Activated CD4-positive, alpha-beta T cell treated with anti-CD3 and anti-CD28 coated beads for 1 hour (primary cell): ENCODE measurements around the gene L3MBTL4.
"Not testable (repeated sequence)": the region's sequence is repeated elsewhere in the genome, so short reads cannot be mapped to it uniquely, and the experiment has no call there.

Source experiments
- DNase-seq: peaks from one replicate; pipeline ENCODE4 v3.0.0-alpha.2; 2020

Gene L3MBTL4

DNA sequence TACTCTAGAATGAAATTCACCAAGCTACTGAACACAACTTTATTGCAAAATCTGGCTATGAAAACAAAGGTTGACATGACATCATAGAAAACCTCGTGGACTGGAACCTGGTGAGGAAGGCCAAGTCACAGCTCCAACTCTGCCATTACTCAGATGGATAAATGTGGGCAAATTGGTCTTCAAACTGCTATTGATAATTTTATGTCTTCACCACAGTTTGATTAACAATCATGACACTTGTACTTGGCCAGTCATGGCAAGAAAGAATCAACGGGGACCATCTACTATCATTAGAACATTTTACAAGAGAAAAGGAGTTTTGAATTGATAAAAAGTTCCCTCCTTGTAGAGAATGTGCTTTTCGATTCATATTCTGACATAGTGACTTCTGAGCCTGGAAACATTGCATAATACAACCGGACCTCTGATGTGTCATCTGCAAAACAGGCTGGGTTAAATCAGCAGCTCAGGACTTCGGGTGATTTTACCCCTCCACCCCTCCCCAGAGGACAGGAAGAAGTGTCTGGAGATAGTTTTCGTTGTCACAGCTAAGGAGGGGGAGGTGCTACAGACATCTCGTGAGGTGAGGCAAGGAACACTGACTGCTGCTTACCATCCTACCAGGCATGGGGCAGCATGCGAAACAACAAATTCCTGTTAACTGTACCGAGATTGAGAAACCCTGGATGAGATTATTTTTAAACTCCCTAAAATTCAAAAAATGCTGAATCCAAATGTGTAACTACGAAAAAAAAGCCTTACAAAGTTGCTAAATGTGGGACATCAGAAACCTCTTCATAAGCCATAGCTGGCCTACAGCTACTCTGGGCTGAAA lies 8.4 kb downstream of the L3MBTL4 start:
- no peak for DNase-seq

DNA sequence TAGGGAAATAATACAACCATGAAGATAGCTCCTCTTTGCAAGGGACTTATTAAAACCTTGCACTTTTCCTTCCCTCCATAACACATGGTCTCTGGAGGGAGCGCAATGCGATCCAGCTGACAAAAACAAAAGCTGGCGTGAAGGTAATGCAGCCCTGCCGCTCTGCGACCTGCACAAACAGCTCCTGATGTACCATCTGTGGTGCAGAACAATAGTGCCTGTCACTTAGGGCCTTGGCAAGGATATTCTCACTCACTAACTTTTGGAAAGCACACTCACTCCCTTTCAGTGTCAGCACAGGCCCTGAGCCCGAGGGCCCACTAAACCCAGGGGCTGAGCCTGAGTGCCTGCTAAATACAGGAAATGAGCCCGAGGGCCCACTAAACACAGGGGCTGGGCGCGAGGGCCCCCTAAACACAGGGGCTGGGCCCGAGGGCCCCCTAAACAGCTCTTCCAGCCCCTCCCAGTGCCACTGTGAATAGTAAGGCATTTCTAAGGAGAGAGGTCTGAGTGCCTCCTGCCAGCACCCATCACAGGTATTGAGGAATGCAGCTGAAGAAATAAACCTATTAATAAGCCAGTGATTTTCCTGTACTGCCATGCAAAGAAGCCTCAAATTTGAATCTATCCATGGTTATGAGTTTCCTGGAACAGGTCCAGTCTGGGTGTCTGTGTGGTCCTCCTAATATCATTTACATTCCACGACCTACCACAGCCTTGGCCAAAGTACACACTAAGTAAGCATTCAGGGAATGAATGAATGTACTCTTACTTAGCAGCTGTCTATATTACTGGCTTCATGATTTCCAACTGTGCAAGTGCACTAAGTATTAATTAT lies 9.3 kb downstream of the L3MBTL4 start:
- DNase-seq = no peak

- DNase-seq = no peak
Measured at GRCh38 chr18:6404834-6405233, 9.9 kb downstream of the L3MBTL4 start.

DNA sequence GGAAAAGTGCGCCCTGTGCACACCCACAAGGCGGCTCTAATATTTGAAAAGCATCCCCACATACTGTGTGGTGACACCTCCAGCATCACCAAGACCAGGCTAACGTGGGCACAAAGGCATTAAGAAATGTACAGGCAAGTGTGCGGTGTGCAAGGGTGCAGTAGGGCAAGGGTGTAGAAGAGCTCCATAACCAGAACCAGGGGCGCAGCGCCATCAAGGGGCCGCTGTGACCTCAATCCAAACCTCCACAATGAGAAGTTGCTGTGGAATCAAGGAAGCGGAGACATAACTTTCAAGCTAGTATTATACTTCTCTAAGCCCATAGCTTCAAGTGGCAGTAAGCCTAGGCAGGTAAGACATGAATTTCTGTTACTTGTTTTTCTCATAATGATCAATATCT lies 13.0 kb downstream of the L3MBTL4 start:
- DNase-seq = no peak

- DNase-seq = no peak
Measured at GRCh38 chr18:6399776-6400175, 14.9 kb downstream of the L3MBTL4 start.

DNA sequence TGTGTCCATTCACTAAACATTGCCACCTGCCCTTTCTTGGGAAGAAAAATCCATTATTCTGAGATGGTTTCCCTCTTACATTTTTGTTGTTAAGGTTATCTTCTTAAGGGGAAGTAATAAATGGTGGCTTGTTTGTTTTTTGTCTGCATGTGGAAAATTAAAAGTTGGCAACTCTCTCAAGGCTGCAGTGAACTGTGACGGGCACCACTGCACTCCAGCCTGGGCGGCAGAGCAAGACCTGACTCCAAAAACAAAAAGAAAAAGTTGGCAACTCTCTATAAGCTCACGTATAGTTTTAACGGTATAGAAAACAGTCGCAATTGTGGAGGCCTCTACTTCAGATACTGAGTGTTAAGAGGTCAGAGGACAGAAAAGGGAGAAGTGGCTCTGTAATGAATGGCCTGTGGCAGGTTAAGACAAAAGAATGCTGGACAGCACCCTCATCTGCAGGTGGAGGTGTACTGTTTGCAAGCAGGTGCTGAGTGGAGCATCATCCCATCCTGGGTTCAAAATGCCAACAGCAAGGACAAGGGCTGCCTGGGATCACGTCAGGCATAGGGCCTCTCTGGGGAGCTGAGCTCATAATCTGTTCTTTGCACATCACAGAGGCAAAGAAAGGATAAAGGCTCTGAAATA lies 16.7 kb downstream of the L3MBTL4 start:
- DNase-seq = no peak

DNA sequence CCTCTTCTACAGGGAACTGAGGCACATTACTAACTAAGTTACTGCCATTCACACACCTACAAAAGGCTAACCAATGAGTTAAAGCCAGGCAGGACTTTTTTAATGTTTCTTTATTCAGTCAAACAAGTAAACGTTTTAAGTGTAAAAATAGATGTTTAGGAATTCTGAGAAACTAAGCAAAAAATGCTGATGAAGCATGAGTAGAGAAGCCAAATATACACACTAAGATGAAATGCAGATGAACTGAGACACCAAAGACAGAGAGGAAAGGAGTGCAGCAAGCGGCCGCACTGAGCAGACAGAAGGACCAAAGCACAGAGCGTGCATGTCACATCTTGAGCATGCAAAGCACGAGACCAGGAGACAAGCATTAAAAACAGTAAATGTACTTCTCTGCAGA lies 17.9 kb downstream of the L3MBTL4 start:
- DNase-seq = no peak

- DNase-seq = no peak
Measured at GRCh38 chr18:6396276-6396675, 18.4 kb downstream of the L3MBTL4 start.

DNA sequence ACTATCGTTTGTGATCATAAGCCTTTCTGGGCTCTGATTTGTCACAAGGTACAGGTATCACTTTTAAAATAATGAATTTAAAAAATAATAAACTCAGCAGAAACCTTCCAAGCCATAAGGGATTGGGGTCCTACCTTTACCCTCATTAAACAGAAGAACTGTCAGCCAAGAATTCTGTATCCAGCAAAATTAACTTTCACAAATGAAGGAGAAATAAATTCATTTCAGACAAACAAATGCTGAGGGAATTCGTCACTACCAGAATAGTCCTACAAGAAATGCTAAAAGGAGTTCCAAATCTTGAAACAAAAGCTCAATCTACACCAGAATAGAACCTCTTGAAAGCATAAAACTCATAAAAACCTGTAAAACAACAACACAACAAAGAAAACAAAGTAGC lies 25.7 kb downstream of the L3MBTL4 start:
- DNase-seq = no peak

DNA sequence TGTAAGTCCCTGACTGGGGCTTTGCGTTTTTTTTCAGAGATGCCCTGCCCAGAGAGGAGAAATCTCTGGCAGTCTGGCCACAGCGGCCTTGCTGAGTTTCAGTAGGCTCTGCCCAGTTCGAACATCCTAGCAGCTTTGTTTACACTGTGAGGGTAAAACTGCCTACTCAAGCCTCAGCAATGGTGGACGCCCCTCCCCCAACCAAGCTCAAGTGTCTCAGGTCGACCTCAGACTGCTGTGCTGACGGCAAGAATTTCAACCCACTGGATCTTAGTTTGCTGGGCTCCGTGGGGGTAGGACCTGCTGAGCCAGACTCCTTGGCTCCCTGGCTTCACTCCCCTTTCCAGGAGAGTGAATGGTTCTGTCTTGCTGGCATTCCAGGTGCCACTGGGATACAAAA lies 31.7 kb downstream of the L3MBTL4 start:
- no peak for DNase-seq

DNA sequence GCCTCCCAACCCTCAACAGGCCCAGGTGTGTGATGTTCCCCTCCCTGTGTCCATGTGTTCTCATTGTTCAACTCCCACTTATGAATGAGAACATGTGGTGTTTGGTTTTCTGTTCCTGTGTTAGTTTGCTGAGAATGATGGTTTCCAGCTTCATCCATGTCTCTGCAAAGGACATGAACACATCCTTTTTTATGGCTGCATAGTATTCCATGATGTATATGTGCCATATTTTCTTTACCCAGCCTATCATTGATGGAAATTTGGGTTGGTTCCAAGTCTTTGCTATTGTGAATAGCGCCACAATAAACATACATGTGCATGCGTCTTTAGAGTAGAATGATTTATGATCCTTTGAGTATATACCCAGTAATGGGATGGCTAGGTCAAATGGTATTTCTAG lies 37.2 kb downstream of the L3MBTL4 start:
- DNase-seq = not testable (repeated sequence)

DNA sequence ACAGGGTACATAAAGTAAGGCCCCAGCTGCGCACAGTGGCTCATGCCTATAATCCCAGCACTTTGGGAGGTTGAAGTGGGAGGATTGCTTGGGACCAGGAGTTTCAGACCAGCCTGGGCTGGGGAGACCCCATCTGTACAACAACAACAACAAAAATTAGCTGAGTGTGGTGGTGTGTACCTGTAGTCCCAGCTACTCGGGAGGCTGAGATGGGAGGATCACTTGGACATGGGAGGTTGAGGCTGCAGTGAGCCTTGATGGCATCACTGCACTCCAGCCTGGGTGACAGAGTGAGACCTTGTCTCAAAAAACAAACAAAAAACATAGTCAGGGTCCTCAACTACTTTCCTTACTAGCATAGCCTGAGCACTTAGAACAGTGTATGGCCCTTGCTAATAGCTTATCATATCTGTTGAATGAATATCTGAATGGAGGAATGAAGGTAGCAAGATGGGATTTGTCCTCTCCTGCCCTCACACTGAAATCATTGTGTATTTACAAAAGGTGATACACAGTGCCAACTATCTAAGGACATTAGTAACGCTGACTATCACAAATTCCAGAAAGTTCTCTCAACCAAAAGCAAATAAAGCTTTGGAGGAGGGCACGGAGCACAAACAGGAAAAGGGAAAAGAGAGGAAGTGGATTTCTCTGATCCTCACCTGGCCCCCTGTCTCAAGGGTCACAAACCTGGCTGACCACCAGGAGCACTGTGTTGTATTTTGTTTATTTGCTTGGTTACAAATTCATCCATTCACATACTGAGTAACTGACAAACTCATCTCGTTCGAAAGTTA lies 38.1 kb downstream of the L3MBTL4 start:
- DNase-seq = no peak

- DNase-seq = no peak
Measured at GRCh38 chr18:6374935-6375529, 39.7 kb downstream of the L3MBTL4 start.

GRCh38 chr18:6374340-6374739 lies 40.4 kb downstream of the L3MBTL4 start:
- no peak for DNase-seq

DNA sequence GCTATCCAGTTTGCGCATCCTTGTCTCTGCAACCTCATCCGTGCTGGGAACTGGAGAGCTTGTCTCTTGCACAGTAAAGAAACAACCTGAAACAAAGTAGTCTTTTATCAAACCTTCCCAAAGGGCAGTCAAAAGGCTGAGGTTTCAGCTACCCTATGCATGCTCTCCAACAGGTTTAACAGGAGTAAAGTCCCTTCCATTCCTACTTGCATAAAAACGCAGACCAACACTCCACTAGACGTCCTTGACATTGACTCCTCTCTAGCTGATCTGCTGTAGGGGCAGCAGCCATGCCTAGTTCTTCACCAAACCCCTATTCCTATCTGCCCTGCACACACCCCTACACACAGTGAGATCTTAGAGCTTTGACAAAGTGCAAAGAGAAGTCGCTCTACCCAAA lies 41.5 kb downstream of the L3MBTL4 start:
- DNase-seq = no peak

- no peak for DNase-seq
Measured at GRCh38 chr18:6370886-6371635, 43.6 kb downstream of the L3MBTL4 start.

DNA sequence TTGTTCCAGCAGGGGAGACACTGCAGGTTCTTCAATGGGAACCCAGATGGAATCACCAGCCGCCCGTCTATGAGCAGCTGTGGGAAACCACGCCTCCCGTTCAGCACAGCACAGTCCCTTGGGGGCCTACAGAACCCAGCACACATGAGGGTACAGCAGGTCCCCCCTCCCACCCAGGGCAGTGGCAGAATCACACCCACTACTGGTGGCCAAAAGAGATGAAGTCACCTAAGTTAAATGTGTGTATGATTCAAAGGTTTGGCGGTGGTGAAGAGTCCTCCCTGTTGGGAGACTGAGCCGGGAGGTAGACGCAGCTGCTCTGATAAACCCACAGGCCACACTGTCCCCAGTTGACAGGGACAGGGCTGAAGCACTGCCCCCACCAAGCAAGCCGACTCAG lies 44.3 kb downstream of the L3MBTL4 start:
- no peak for DNase-seq

DNA sequence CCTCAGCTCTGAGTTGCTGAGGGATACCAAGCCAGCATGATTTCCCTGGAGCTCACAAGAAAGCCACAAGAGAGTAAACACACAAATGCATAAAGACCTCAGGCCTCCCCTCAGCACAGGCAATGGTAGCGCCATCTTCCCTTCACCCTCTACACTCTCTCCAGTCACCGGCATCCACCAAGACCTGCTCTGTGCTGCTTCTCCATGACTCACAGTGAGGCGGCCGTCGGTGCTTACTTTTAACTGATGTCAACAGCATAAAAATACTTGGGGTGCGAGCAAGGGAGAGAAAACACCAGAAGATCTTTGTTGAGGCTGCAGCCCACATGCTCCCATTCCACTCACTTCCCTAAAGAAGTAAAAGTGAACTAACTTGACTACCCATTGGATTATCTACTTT lies 46.7 kb downstream of the L3MBTL4 start:
- DNase-seq = no peak

GRCh38 chr18:6367208-6367607 lies 47.5 kb downstream of the L3MBTL4 start:
- DNase-seq = no peak

DNA sequence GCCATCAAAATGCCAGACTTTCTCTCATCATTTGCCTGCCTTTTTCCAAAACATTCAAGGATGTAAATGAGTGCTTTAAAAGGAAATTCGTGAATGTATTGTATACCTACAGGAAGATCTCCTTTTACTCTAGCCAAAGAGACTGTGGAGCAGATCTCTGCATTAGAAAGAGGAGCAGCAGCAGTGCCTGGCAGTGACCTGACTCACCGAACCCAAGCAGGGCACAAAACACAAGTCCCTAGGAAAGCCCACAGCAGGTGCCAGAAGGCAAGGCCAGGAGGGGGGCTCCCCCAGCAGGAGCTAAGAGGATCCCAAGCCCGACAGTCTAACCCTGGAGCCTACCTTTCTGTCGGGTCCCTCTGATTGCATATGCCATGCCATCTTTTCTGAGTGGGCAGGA lies 47.9 kb downstream of the L3MBTL4 start:
- DNase-seq = no peak

- DNase-seq = no peak
Measured at GRCh38 chr18:6365385-6365784, 49.3 kb downstream of the L3MBTL4 start.

DNA sequence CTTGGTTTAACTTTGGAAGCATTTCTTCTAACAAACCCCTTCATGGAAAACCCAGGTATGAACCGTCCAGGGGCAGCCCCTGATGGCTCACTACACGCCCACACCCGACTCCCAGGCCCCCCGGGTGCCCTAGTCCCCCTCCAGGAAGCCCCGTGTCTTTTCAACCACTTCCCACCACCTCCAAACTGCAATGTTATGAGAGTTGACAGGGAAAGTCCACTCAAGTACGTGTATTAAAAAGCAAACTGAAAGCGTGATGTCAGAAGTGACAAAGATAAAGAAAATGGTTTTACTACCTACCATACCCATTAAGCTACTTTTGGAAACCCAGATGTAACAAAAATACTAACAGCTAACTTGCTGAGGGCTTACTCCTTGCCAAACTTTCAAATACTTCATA lies 51.5 kb downstream of the L3MBTL4 start:
- DNase-seq = no peak
